ENCODE results near the gene SP2. TPM values are rescaled to one million over a fixed set of nuclear protein-coding genes. Genes with fewer than 3 reads are reported as not detected.

Gene SP2
- total and polyA plus RNA-seq, 10 donors, result 4.5 to 22.6 (median 15.1) TPM

- peaks cover 7 to 44% (median 24%) of the 10 kb centered on the region in 6 donors for H3K4me1 ChIP-seq
- H3K27me3 ChIP-seq (replicated peaks in 1 of 7), result peaks cover 0 to 12% (median 0%) of the 10 kb centered on the region in 7 donors
- WGBS, 5 donors, result 12 to 29% (median 15%) methylated on average over 7 of the region's 7 CpGs
- TF ChIP-seq POLR2AphosphoS5 (IDR thresholded peaks at IDR 0.05), result peak in 1 of 3 donors; percentile 32
- no peak for TF ChIP-seq POLR2A (IDR thresholded peaks at IDR 0.05)
- peak overlapping the region in 7 of 8 donors; percentile 13 to 61 (median 36) for H3K27ac ChIP-seq
- no peaks in the 10 kb centered on the region for H3K36me3 ChIP-seq
- H3K9me3 ChIP-seq, result no peaks in the 10 kb centered on the region
- DNase-seq, result no peak
- intact Hi-C loops (cut with DNase I; ENCODE audit: low total_unique reads), result no loop called here
- H3K4me3 ChIP-seq, result peak overlapping the region in 2 of 8 donors; percentile 0 to 52
Measured at GRCh38 chr17:47882247-47882646, 13.8 kb upstream of the SP2 start.

DNA sequence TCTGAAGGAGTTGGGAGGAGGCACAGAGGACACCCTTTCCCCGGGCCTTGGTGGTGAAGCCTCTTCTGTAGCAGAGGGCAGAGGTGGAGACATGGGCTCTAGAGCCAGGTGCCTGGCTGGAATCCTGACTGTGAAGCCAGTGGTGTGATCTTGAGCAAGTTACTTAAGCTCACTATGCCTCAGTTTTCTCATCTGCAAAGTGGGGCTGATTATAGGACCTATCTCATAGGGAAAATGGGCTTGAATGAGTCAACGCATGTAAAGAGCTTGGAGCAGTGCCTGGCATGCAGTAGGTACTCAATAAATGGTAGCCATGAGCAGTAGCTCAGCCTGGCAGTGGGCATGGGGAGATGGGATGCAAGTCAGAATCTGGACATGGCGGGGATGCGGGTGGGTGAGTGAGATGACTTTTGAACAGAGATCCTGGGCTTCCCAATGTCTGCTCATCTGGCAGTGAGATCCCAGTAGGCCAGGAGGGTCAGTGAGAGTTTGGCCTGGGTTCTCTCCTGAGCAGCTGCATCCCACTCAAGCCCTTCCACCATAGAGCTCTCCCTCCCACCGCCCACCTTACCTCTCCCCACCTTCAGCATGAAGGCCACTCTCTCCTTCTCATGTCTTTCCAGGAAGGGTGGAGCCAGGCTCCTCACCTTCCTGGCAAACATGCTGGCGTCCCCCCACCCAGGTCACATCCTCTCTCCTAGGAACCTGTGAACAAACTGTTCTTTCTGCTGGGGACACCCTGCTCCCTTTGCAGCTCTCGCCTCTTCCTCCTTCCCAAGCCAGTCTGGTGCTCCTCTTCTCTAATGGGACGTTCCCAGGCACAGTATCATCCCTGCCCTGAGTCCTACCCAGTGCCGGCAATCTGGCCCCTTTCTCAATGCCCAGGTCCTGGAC is 13.1 kb upstream of the SP2 start:
- Histone ChIP-seq H3K27ac (peak overlapping the region in 6 of 8 donors; percentile 13 to 61 (median 44)), H3K36me3 (no peaks in the 10 kb centered on the region), H3K4me1 (peaks cover 7 to 44% (median 24%) of the 10 kb centered on the region in 6 donors), H3K27me3 (replicated peaks in 1 of 7) (peaks cover 0 to 6% (median 0%) of the 10 kb centered on the region in 7 donors), H3K4me3 (peak overlapping the region in 2 of 8 donors; percentile 0 to 52), H3K9me3 (no peaks in the 10 kb centered on the region)
- WGBS, 5 donors, result 77 to 90% (median 85%) methylated on average over 9 of the region's 9 CpGs
- DNase-seq, result no peak
- intact Hi-C loops (cut with DNase I; ENCODE audit: low total_unique reads), result no loop called here
- TF ChIP-seq POLR2A (IDR thresholded peaks at IDR 0.05) (no peak), POLR2AphosphoS5 (IDR thresholded peaks at IDR 0.05) (no peak)
- TF ChIP-seq, protein P1, sequence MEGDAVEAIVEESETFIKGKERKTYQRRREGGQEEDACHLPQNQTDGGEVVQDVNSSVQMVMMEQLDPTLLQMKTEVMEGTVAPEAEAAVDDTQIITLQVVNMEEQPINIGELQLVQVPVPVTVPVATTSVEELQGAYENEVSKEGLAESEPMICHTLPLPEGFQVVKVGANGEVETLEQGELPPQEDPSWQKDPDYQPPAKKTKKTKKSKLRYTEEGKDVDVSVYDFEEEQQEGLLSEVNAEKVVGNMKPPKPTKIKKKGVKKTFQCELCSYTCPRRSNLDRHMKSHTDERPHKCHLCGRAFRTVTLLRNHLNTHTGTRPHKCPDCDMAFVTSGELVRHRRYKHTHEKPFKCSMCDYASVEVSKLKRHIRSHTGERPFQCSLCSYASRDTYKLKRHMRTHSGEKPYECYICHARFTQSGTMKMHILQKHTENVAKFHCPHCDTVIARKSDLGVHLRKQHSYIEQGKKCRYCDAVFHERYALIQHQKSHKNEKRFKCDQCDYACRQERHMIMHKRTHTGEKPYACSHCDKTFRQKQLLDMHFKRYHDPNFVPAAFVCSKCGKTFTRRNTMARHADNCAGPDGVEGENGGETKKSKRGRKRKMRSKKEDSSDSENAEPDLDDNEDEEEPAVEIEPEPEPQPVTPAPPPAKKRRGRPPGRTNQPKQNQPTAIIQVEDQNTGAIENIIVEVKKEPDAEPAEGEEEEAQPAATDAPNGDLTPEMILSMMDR (IDR thresholded peaks at IDR 0.05 in 8 of 11, conservative IDR thresholded peaks at IDR 0.05 in 3 of 11), result no peak

DNA sequence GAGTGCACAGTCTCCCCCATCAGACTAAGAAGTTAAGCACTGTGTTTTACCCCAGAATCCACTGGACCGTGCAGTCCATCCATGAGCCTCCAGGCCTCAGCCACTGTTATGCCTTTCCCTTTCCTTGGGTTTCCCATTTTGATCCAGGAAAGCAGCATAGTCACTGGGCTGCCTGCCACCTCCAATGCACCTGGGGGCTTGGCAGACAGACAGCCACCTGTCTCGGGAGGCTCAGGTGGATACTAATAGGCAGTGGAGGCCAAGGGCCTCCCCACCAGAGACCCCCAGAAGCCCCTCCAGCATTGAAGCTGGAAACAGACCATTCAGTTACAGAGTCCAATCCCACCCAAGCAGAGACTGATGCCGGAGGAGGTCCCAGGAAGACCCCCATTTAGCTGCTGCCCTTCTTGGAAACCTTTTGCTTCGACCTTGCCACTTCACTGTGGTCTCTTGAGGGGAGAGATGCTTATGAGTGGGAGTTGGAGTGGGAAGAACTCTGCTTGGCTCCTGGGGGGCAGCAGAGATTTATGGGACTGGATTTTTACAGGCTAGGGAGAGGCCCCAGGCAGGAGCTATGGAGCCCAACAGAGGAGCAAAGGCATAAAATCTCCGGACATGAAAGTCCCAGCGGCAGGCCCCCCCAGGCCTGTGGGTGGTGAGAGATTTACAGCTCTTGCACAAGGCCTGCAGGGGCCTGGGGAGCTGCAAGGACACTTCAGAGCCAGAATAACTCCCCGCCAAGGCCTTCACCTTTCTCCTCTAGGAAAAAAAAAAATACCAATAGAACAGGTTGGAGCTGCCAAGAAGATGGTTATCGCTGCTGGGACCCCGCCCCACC is 12.2 kb upstream of the SP2 start:
- Histone ChIP-seq H3K4me3 (no peak overlapping the region), H3K27ac (peak overlapping the region in 1 of 8 donors; percentile 38), H3K4me1 (peaks cover 7 to 44% (median 24%) of the 10 kb centered on the region in 6 donors), H3K36me3 (no peaks in the 10 kb centered on the region), H3K27me3 (replicated peaks in 1 of 7) (peaks cover 0 to 6% (median 0%) of the 10 kb centered on the region in 7 donors), H3K9me3 (no peaks in the 10 kb centered on the region)
- WGBS, 5 donors, result 70 to 83% (median 77%) methylated on average over 9 of the region's 9 CpGs
- intact Hi-C loops (cut with DNase I; ENCODE audit: low total_unique reads), result no loop called here
- no peak for TF ChIP-seq POLR2A (IDR thresholded peaks at IDR 0.05)
- TF ChIP-seq, protein P1 (IDR thresholded peaks at IDR 0.05 in 8 of 11, conservative IDR thresholded peaks at IDR 0.05 in 3 of 11), result no peak
- no peak for TF ChIP-seq POLR2AphosphoS5 (IDR thresholded peaks at IDR 0.05)
- DNase-seq, result no peak

- intact Hi-C loops (cut with DNase I; ENCODE audit: low total_unique reads), result no loop called here
- H3K27ac ChIP-seq, result no peak overlapping the region
Measured at GRCh38 chr17:47884427-47884740, 11.7 kb upstream of the SP2 start.

More at GRCh38 chr17:47884427-47884740, 11.7 kb upstream of the SP2 start:
- no peak for TF ChIP-seq POLR2AphosphoS5 (IDR thresholded peaks at IDR 0.05)
- no peak for TF ChIP-seq POLR2A (IDR thresholded peaks at IDR 0.05)
- TF ChIP-seq, protein P1 (IDR thresholded peaks at IDR 0.05 in 8 of 11, conservative IDR thresholded peaks at IDR 0.05 in 3 of 11), result no peak
- no peaks in the 10 kb centered on the region for H3K27me3 ChIP-seq (replicated peaks in 1 of 7)
- H3K4me1 ChIP-seq, result peaks cover 7 to 45% (median 24%) of the 10 kb centered on the region in 6 donors
- H3K36me3 ChIP-seq, result no peaks in the 10 kb centered on the region
- no peaks in the 10 kb centered on the region for H3K9me3 ChIP-seq
- no peak for DNase-seq
- no peak overlapping the region for H3K4me3 ChIP-seq
- WGBS, 5 donors, result 50 to 67% (median 53%) methylated on average over 5 of the region's 5 CpGs

Data from spleen (tissue), 11 donors.